ENCODE results near the gene GPR107. TPM values are rescaled to one million over a fixed set of nuclear protein-coding genes. Genes with fewer than 3 reads are reported as not detected.

Gene GPR107
- total RNA-seq, 5 donors from 2014 or later (not counting 1 experiment from before 2014, with no cell fraction given), result 21.3 to 29.1 (median 22.1) TPM

GRCh38 chr9:130088051-130088450 is 34.3 kb downstream of the GPR107 start:
- no peaks in the 10 kb centered on the region for H3K4me1 ChIP-seq (ENCODE audit: control insufficient read depth in 1 of 2, extremely low read depth in 1 of 2, insufficient read depth in 2 of 2, low read length in 2 of 2)
- ATAC-seq (replicated peaks in 1 of 4) (no peak), DNase-seq (no peak)
- Mint-ChIP-seq H3K36me3 (peaks cover 39% of the 10 kb centered on the region), H3K27me3 (no peaks in the 10 kb centered on the region), H3K9me3 (no peaks in the 10 kb centered on the region), H3K4me3 (no peak overlapping the region), H3K27ac (no peak overlapping the region), H3K4me1 (no peaks in the 10 kb centered on the region)
- H3K4me3 ChIP-seq (ENCODE audit: control insufficient read depth in 1 of 2, extremely low read depth in 1 of 2, low read length in 1 of 2), result no peak overlapping the region
- H3K9me3 ChIP-seq, result no peaks in the 10 kb centered on the region
- H3K27me3 ChIP-seq (replicated peaks in 1 of 2; ENCODE audit: control insufficient read depth in 2 of 2, extremely low read depth in 1 of 2, insufficient read depth in 2 of 2, low read length in 1 of 2), result no peaks in the 10 kb centered on the region
- CTCF ChIA-PET, result interaction anchor here in 1 of 2 donors (0.6 kb wide), 1 partner anchor 1047 kb away, joined by 3 read pairs; no protein-coding TSS in a partner anchor
- no peak overlapping the region for H3K27ac ChIP-seq (ENCODE audit: low read length)
- H3K36me3 ChIP-seq (ENCODE audit: control insufficient read depth in 2 of 2, extremely low read depth in 1 of 2, insufficient read depth in 1 of 2, low read length in 1 of 2), result peaks cover 9 to 50% of the 10 kb centered on the region in 2 donors
- WGBS (ENCODE audit: insufficient coverage), result 91% methylated on average over 5 of the region's 6 CpGs
- POLR2A ChIA-PET, result no interaction called here

GRCh38 chr9:130089141-130089540 is 35.4 kb downstream of the GPR107 start:
- H3K4me1 ChIP-seq (ENCODE audit: control insufficient read depth in 1 of 2, extremely low read depth in 1 of 2, insufficient read depth in 2 of 2, low read length in 2 of 2), result no peaks in the 10 kb centered on the region
- no peak overlapping the region for H3K4me3 ChIP-seq (ENCODE audit: control insufficient read depth in 1 of 2, extremely low read depth in 1 of 2, low read length in 1 of 2)
- Mint-ChIP-seq H3K4me3 (no peak overlapping the region), H3K36me3 (peaks cover 42% of the 10 kb centered on the region), H3K4me1 (no peaks in the 10 kb centered on the region), H3K27ac (no peak overlapping the region), H3K27me3 (no peaks in the 10 kb centered on the region), H3K9me3 (no peaks in the 10 kb centered on the region)
- H3K9me3 ChIP-seq, result no peaks in the 10 kb centered on the region
- ATAC-seq (replicated peaks in 1 of 4), result no peak
- H3K27ac ChIP-seq (ENCODE audit: low read length), result no peak overlapping the region
- ChIA-PET CTCF (interaction anchor here in 1 of 2 donors (0.6 kb wide), 2 partner anchors 26 to 48 kb away, joined by 3 to 4 read pairs; no protein-coding TSS in a partner anchor), POLR2A (no interaction called here)
- H3K36me3 ChIP-seq (ENCODE audit: control insufficient read depth in 2 of 2, extremely low read depth in 1 of 2, insufficient read depth in 1 of 2, low read length in 1 of 2), result peaks cover 9 to 51% of the 10 kb centered on the region in 2 donors
- WGBS (ENCODE audit: insufficient coverage), result 96% methylated on average over 8 of the region's 12 CpGs
- H3K27me3 ChIP-seq (replicated peaks in 1 of 2; ENCODE audit: control insufficient read depth in 2 of 2, extremely low read depth in 1 of 2, insufficient read depth in 2 of 2, low read length in 1 of 2), result no peaks in the 10 kb centered on the region
- no peak for DNase-seq

GRCh38 chr9:130090915-130091314 is 37.2 kb downstream of the GPR107 start:
- no peaks in the 10 kb centered on the region for H3K9me3 ChIP-seq
- no peak overlapping the region for H3K27ac ChIP-seq (ENCODE audit: low read length)
- H3K27me3 Mint-ChIP-seq, result no peaks in the 10 kb centered on the region
- no peak overlapping the region for H3K4me3 Mint-ChIP-seq
- H3K36me3 Mint-ChIP-seq, result peaks cover 46% of the 10 kb centered on the region
- ChIA-PET CTCF (interaction anchor here in 1 of 2 donors (0.6 kb wide), 1 partner anchor 30 kb away, joined by 3 read pairs; no protein-coding TSS in a partner anchor), POLR2A (no interaction called here)
- no peaks in the 10 kb centered on the region for H3K9me3 Mint-ChIP-seq
- DNase-seq (no peak), ATAC-seq (replicated peaks in 1 of 4) (no peak)
- no peak overlapping the region for H3K27ac Mint-ChIP-seq
- H3K27me3 ChIP-seq (replicated peaks in 1 of 2; ENCODE audit: control insufficient read depth in 2 of 2, extremely low read depth in 1 of 2, insufficient read depth in 2 of 2, low read length in 1 of 2), result no peaks in the 10 kb centered on the region
- peaks cover 0 to 3% of the 10 kb centered on the region in 2 experiments for H3K4me1 ChIP-seq (ENCODE audit: control insufficient read depth in 1 of 2, extremely low read depth in 1 of 2, insufficient read depth in 2 of 2, low read length in 2 of 2)
- WGBS (ENCODE audit: insufficient coverage), result 100% methylated on average over 2 of the region's 3 CpGs
- no peak overlapping the region for H3K4me3 ChIP-seq (ENCODE audit: control insufficient read depth in 1 of 2, extremely low read depth in 1 of 2, low read length in 1 of 2)
- H3K36me3 ChIP-seq (ENCODE audit: control insufficient read depth in 2 of 2, extremely low read depth in 1 of 2, insufficient read depth in 1 of 2, low read length in 1 of 2), result peaks cover 14 to 54% of the 10 kb centered on the region in 2 donors
- peaks cover 0 to 4% (median 0%) of the 10 kb centered on the region in 3 donors for H3K4me1 Mint-ChIP-seq

- Mint-ChIP-seq H3K9me3 (no peaks in the 10 kb centered on the region), H3K4me1 (peaks cover 0 to 4% (median 2%) of the 10 kb centered on the region in 3 donors), H3K36me3 (peaks cover 46% of the 10 kb centered on the region), H3K27ac (peak overlapping the region in 1 of 2 donors; percentile 61), H3K4me3 (no peak overlapping the region), H3K27me3 (no peaks in the 10 kb centered on the region)
- no peak for ATAC-seq (replicated peaks in 1 of 4)
- Histone ChIP-seq H3K36me3 (ENCODE audit: control insufficient read depth in 2 of 2, extremely low read depth in 1 of 2, insufficient read depth in 1 of 2, low read length in 1 of 2) (peaks cover 18 to 52% of the 10 kb centered on the region in 2 donors), H3K4me1 (ENCODE audit: control insufficient read depth in 1 of 2, extremely low read depth in 1 of 2, insufficient read depth in 2 of 2, low read length in 2 of 2) (peaks cover 0 to 3% of the 10 kb centered on the region in 2 experiments), H3K9me3 (no peaks in the 10 kb centered on the region), H3K27me3 (replicated peaks in 1 of 2; ENCODE audit: control insufficient read depth in 2 of 2, extremely low read depth in 1 of 2, insufficient read depth in 2 of 2, low read length in 1 of 2) (no peaks in the 10 kb centered on the region), H3K27ac (ENCODE audit: low read length) (no peak overlapping the region), H3K4me3 (ENCODE audit: control insufficient read depth in 1 of 2, extremely low read depth in 1 of 2, low read length in 1 of 2) (no peak overlapping the region)
- ChIA-PET CTCF (interaction anchor here in 1 of 2 donors (1.3 kb wide), 1 partner anchor 11 kb away, joined by 3 read pairs; no protein-coding TSS in a partner anchor), POLR2A (no interaction called here)
- WGBS (ENCODE audit: insufficient coverage), result 100% methylated on average over 1 of the region's 4 CpGs
- no peak for DNase-seq
These were observed 39.2 kb downstream of the GPR107 start for GRCh38 chr9:130092910-130093309.

- no peak overlapping the region for H3K4me3 ChIP-seq (ENCODE audit: control insufficient read depth in 1 of 2, extremely low read depth in 1 of 2, low read length in 1 of 2)
- no peaks in the 10 kb centered on the region for H3K9me3 ChIP-seq
- Mint-ChIP-seq H3K27ac (peak overlapping the region in 1 of 2 donors; percentile 12), H3K36me3 (peaks cover 37% of the 10 kb centered on the region), H3K4me1 (peaks cover 0 to 9% (median 7%) of the 10 kb centered on the region in 3 donors), H3K4me3 (no peak overlapping the region), H3K9me3 (no peaks in the 10 kb centered on the region), H3K27me3 (no peaks in the 10 kb centered on the region)
- H3K27me3 ChIP-seq (replicated peaks in 1 of 2; ENCODE audit: control insufficient read depth in 2 of 2, extremely low read depth in 1 of 2, insufficient read depth in 2 of 2, low read length in 1 of 2), result no peaks in the 10 kb centered on the region
- WGBS (ENCODE audit: insufficient coverage), result 54% methylated on average over 3 of the region's 7 CpGs
- DNase-seq (no peak), ATAC-seq (replicated peaks in 1 of 4) (no peak)
- POLR2A ChIA-PET, result no interaction called here
- H3K4me1 ChIP-seq (ENCODE audit: control insufficient read depth in 1 of 2, extremely low read depth in 1 of 2, insufficient read depth in 2 of 2, low read length in 2 of 2), result peaks cover 0 to 3% of the 10 kb centered on the region in 2 experiments
- peaks cover 13 to 64% of the 10 kb centered on the region in 2 donors for H3K36me3 ChIP-seq (ENCODE audit: control insufficient read depth in 2 of 2, extremely low read depth in 1 of 2, insufficient read depth in 1 of 2, low read length in 1 of 2)
- no peak overlapping the region for H3K27ac ChIP-seq (ENCODE audit: low read length)
- CTCF ChIA-PET, result no interaction called here
These were observed 42.2 kb downstream of the GPR107 start for GRCh38 chr9:130095872-130096271.

GRCh38 chr9:130100681-130101080 is 47.0 kb downstream of the GPR107 start:
- no peaks in the 10 kb centered on the region for H3K9me3 ChIP-seq
- DNase-seq (no peak), ATAC-seq (replicated peaks in 1 of 4) (no peak)
- no peak overlapping the region for H3K4me3 ChIP-seq (ENCODE audit: control insufficient read depth in 1 of 2, extremely low read depth in 1 of 2, low read length in 1 of 2)
- Mint-ChIP-seq H3K27me3 (no peaks in the 10 kb centered on the region), H3K4me3 (no peak overlapping the region), H3K9me3 (no peaks in the 10 kb centered on the region), H3K36me3 (peaks cover 42% of the 10 kb centered on the region), H3K27ac (no peak overlapping the region), H3K4me1 (peaks cover 0 to 9% (median 5%) of the 10 kb centered on the region in 3 donors)
- H3K27me3 ChIP-seq (replicated peaks in 1 of 2; ENCODE audit: control insufficient read depth in 2 of 2, extremely low read depth in 1 of 2, insufficient read depth in 2 of 2, low read length in 1 of 2), result no peaks in the 10 kb centered on the region
- 100% methylated on average over 3 of the region's 3 CpGs for WGBS (ENCODE audit: insufficient coverage)
- POLR2A ChIA-PET, result no interaction called here
- CTCF ChIA-PET, result no interaction called here
- peaks cover 0 to 2% of the 10 kb centered on the region in 2 experiments for H3K4me1 ChIP-seq (ENCODE audit: control insufficient read depth in 1 of 2, extremely low read depth in 1 of 2, insufficient read depth in 2 of 2, low read length in 2 of 2)
- H3K27ac ChIP-seq (ENCODE audit: low read length), result no peak overlapping the region
- peaks cover 14 to 70% of the 10 kb centered on the region in 2 donors for H3K36me3 ChIP-seq (ENCODE audit: control insufficient read depth in 2 of 2, extremely low read depth in 1 of 2, insufficient read depth in 1 of 2, low read length in 1 of 2)
